Activated CD8-positive, alpha-beta memory T cell treated with anti-CD3 and anti-CD28 coated beads for 36 hours (primary cell): ENCODE results near the gene BARD1. TPM values are rescaled to one million over a fixed set of nuclear protein-coding genes. Genes with fewer than 3 reads are reported as not detected.
"Not testable (repeated sequence)": the region's sequence is repeated elsewhere in the genome, so short reads cannot be mapped to it uniquely, and the experiment has no call there.

ENCODE experiments used
- CTCF ChIA-PET: fragments of 350-600 bp; sonication (Branson Sonifier 250); formaldehyde crosslinking; loops from one replicate; lab custom pipeline; 2021; ENCODE audit warnings: antibody characterized with exemption; lab: Charles Lee
- POLR2A ChIA-PET: fragments of 350-600 bp; sonication (Branson Sonifier 250); formaldehyde crosslinking; loops from one replicate; lab custom pipeline; 2021; ENCODE audit warnings: antibody characterized with exemption; lab: Charles Lee
- total RNA-seq, 2 experiments: library from RNA; stranded (reverse); gene quantifications; one replicate each; pipeline ENCODE4 v1.2.3, GENCODE V29; 2021

Gene BARD1
- total RNA-seq, 2 experiments from 2014 or later = 21.8 to 24.1 TPM

DNA sequence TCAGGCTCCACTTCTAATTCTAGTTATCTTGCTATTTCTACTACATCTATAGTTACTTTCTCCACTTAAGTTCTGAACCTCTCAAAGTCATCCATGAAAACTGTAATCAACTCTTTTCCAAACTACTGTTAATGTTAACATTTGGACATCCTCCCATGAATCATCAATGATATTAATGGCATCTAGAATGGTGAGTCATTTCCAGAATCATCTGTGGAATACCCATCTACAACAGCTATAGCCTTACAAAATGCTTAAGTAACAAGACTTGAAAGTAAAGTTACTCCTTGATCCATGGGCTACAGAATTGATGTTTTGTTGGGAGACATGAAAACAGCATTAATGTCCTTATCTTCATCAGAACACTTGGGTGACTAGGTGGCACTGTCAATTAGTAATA lies 35.4 kb downstream of the BARD1 start:
- POLR2A ChIA-PET = no interaction called here
- CTCF ChIA-PET = no interaction called here

DNA sequence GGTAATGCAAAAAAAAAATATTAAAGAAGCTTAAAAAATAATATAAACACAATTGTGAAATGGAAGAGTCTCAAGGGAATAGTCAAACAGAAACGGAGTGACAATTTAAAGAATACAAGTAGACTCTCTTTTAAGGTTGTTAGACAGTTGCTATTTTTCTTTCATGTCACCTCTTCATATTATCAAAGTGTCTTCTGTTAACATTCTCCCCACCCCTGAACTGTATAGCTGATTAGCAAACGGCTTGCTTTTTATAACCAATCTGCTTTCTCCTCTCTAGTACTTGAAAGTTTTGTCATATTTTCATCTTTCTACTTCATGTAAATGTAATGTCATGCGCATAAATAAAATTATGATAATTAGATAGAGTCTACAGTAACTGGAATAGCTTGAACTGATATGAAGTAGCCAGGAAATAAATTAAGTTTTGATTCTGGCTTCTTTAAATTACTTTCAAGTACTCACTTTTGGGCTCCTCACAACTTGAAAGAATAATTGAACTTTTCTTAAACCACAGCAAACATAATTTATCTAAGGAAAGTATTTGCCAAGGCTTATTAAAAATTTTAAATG lies 37.0 kb downstream of the BARD1 start:
- POLR2A ChIA-PET = no interaction called here
- CTCF ChIA-PET = interaction anchor here (0.6 to 0.7 kb wide), 2 partner anchors 1256 to 1672 kb away, joined by 3 to 4 read pairs; no protein-coding TSS in a partner anchor

- CTCF ChIA-PET = no interaction called here
- POLR2A ChIA-PET = no interaction called here
These were observed 44.3 kb downstream of the BARD1 start for GRCh38 chr2:214765180-214765579.

- ChIA-PET CTCF (no interaction called here), POLR2A (no interaction called here)
These were observed 56.0 kb downstream of the BARD1 start for GRCh38 chr2:214753455-214753854.

DNA sequence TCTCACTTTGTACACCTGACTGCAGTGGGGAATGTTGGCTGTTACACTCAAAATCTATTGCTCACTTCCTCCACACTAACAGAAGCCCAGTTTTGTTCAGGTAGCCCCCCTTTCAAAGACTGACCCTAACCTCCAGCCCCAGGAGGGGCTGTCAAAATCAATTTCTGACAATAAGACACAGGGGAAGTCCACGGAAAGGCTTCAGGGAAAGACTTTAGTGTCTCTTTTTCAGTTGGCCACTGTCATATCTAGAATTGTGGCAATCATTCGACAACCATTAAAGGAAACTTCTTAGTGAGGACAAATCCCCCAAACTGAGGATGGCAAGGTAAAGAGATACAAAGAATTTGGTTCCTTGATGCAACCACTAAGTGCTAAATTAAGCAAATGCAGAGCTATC lies 59.0 kb downstream of the BARD1 start:
- ChIA-PET CTCF (no interaction called here), POLR2A (no interaction called here)

DNA sequence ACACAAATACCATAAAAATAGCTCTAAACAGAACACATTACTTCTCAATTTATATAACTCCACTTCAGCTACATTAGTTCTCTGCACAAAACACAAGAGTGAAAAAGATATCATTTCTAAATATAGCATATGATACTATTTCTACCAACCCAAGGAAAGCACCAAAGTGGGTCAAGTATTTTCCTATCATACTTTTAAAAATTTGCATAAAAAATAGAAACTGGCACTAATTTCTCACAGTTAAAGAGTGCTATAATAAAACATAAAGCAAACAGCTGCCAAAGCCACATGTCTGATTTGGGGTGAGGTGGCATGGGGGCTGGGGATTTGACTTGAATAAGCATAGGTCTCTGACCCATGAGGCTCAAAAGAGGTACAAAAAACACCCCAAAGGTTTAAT lies 61.5 kb downstream of the BARD1 start:
- CTCF ChIA-PET = no interaction called here
- POLR2A ChIA-PET = no interaction called here

- ChIA-PET CTCF (no interaction called here), POLR2A (no interaction called here)
These were observed 67.4 kb downstream of the BARD1 start for GRCh38 chr2:214742119-214742518.

- ChIA-PET POLR2A (interaction anchor here (0.5 kb wide), 1 partner anchor 67 kb away, joined by 4 read pairs; no protein-coding TSS in a partner anchor), CTCF (no interaction called here)
These were observed 68.6 kb downstream of the BARD1 start for GRCh38 chr2:214740867-214741395.

- ChIA-PET CTCF (no interaction called here), POLR2A (no interaction called here)
These were observed 72.3 kb downstream of the BARD1 start for GRCh38 chr2:214737188-214737587.

DNA sequence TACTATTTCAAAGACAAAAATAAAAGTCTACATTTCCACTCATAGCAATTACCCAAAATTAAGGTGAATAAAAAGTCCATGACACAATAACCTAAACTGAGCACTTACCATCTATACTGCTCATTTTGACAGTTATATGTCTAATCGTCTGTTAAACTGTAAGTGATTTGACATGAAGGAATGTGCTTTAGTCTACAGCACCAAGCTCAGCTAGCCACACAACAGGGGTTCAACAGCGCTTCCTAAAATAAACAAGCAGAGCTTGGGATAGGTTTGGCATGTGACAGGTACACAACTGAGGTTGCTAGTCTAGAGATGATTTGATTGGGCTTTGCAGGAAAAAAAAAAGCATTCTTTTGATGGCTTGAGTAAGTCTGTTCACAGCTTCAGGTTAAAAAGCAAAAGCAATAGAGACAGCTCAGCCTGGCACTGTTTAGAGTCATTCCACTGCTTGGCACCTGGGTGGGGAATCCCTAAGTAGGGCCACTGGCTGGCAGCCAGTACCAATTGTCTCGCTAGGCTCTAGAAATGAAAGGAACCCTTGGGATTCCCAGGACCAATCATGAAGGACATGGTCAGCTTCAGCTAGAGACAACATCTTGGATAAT lies 78.6 kb downstream of the BARD1 start:
- ChIA-PET CTCF (no interaction called here), POLR2A (no interaction called here)

DNA sequence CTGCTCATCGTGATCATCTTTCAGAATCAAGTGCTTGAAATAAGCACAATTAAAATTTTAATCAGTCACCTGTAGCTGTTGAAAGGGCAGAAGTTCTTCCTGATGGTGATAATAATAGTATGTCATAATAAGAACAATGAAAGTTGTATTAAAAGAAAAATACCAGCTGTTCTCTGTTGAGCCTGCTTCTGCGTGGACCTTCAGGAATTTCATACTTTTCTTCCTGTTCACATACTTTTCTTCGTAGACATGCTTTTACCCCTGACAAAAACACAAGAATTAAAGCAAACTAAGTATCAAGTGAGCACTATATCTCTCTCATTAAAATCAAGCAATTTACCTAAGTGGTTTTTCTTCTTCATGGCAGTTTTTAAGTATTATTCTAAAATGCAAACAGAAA lies 79.2 kb downstream of the BARD1 start:
- ChIA-PET POLR2A (no interaction called here), CTCF (no interaction called here)

DNA sequence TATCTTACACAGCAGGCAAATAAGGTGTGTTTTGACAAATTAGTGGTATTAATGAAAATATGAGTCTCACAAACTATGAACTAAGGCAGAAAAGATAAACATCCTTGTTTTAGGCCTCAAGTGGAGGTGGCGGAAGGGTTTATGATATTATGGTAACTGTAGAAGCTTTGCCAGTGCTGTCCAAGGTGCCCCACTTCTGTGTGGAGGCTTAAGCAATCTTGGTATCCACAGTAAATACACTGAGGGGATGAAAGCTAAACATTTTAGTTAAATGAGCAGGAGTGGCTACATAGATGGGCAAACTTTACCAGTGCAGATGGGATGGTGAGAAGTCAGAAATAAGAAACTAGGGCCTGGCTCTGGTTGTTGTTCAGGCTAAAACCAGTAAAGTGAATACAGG lies 84.7 kb downstream of the BARD1 start:
- CTCF ChIA-PET = no interaction called here
- POLR2A ChIA-PET = no interaction called here

- POLR2A ChIA-PET, CTCF ChIA-PET: not testable (repeated sequence)
These were observed 91.6 kb downstream of the BARD1 start for GRCh38 chr2:214717837-214718236.

- ChIA-PET POLR2A (interaction anchor here (1.0 kb wide), 1 partner anchor 76 kb away, joined by 3 read pairs; no protein-coding TSS in a partner anchor), CTCF (no interaction called here)
These were observed 92.5 kb downstream of the BARD1 start for GRCh38 chr2:214716811-214717560.

DNA sequence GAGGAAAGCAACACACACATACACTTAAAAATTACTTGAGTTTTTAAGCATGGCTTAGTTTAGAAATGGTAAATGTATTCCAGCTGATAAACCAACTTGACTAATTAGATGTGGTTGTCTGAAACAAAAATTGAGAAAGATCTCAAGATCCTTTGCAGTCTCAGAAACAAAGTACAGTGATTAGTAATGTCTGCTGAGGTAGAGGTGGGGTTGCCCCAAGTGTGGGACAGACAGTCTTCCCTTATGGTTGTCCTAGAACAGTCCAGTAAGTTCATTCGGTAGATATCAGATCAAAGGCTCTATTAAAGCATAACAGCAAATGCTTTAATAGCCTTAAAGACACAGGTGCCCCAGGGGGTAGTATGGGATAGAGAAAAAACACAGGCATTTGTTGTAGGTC lies 94.5 kb downstream of the BARD1 start:
- CTCF ChIA-PET = no interaction called here
- POLR2A ChIA-PET = no interaction called here

- CTCF ChIA-PET = no interaction called here
- POLR2A ChIA-PET = no interaction called here
These were observed 96.2 kb downstream of the BARD1 start for GRCh38 chr2:214713080-214713830.

GRCh38 chr2:214710729-214711128 lies 98.8 kb downstream of the BARD1 start:
- ChIA-PET POLR2A (interaction anchor here (0.5 kb wide), 1 partner anchor 17 kb away, joined by 4 read pairs; no protein-coding TSS in a partner anchor), CTCF (no interaction called here)

- ChIA-PET POLR2A (no interaction called here), CTCF (no interaction called here)
These were observed 102.5 kb downstream of the BARD1 start for GRCh38 chr2:214706986-214707385.

DNA sequence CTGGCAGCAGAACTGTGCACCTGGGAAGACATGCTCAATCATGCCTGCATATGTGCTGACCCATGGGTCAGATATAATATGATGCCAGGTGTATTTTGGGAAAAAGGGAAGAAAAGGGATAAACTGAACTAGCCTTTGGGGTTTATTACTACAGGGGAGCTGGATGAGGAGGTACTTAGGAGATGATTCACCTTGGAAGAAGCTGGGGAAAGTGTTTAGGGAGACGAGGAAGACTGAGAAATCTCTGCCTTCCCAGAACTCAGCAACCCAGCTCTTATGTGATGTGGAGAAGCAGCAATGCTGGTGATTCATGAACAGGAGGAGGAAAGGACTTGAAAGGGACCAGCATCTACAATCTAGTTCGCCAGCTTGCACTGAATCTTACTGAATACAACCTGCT lies 110.2 kb downstream of the BARD1 start:
- POLR2A ChIA-PET = no interaction called here
- CTCF ChIA-PET = no interaction called here

DNA sequence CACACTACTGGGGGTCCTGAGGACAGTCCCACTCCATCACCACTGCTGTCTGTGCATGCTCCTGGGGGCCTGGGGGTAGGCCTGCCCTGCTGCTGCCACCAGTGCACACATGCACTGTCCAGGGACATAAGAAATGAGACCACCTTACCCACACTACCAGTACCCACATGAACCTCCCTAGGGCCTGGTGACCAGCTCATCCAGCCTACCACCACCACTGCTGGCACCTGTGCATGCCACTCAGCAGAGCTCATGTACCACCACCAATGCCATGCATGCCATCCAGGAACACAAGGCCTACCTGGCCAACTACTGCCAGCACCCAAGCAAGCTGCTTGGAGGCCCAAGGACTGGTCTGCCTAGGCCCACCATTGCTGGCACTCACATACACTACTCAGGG lies 112.8 kb downstream of the BARD1 start:
- CTCF ChIA-PET = no interaction called here
- POLR2A ChIA-PET = no interaction called here
